ENCODE results near the gene SORCS2. TPM values are rescaled to one million over a fixed set of nuclear protein-coding genes. Genes with fewer than 3 reads are reported as not detected.

SORCS2 gene
- total RNA-seq, 1 experiment from 2014 or later = 0.15 TPM

GRCh38 chr4:7191546-7192251 lies 639 bp upstream of the SORCS2 start:
- Histone ChIP-seq H3K4me3 (ENCODE audit: low read depth in 2 of 2, low read length in 2 of 2) (0 out of 4 replicates have a peak overlapping the region, but pooled peaks of 1 of the 2 experiments have one; percentile 11), H3K27me3 (ENCODE audit: control insufficient read depth, insufficient read depth, low read length) (no peaks in the 10 kb centered on the region; the same call in 1 of the 2 replicates), H3K27ac (ENCODE audit: low read length) (no peak overlapping the region), H3K4me1 (ENCODE audit: control insufficient read depth, insufficient read depth, low read length) (no peaks in the 10 kb centered on the region), H3K9me3 (ENCODE audit: control insufficient read depth, insufficient read depth, low read depth, low read length) (no peaks in the 10 kb centered on the region), H3K36me3 (ENCODE audit: control insufficient read depth, insufficient read depth, low read length) (no peaks in the 10 kb centered on the region)
- no TSS peak for BruUV-seq (replicated peaks)
- ATAC-seq (peak; percentile 43), DNase-seq (ENCODE audit: low read depth, low spot score) (no peak)
- ChIA-PET CTCF (interaction anchor here (1.0 kb wide), 2 partner anchors 104 to 144 kb away, joined by 3 to 4 read pairs; no protein-coding TSS in a partner anchor), POLR2A (interaction anchor here (0.6 kb wide), 1 partner anchor 58 kb away, joined by 7 read pairs; no protein-coding TSS in a partner anchor)
- TF ChIP-seq, protein P1, sequence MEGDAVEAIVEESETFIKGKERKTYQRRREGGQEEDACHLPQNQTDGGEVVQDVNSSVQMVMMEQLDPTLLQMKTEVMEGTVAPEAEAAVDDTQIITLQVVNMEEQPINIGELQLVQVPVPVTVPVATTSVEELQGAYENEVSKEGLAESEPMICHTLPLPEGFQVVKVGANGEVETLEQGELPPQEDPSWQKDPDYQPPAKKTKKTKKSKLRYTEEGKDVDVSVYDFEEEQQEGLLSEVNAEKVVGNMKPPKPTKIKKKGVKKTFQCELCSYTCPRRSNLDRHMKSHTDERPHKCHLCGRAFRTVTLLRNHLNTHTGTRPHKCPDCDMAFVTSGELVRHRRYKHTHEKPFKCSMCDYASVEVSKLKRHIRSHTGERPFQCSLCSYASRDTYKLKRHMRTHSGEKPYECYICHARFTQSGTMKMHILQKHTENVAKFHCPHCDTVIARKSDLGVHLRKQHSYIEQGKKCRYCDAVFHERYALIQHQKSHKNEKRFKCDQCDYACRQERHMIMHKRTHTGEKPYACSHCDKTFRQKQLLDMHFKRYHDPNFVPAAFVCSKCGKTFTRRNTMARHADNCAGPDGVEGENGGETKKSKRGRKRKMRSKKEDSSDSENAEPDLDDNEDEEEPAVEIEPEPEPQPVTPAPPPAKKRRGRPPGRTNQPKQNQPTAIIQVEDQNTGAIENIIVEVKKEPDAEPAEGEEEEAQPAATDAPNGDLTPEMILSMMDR (IDR thresholded peaks at IDR 0.05) = no peak
- no peak for TF ChIP-seq TCF7L2 (IDR thresholded peaks at IDR 0.05; ENCODE audit: low read depth, low read length)
- no peak for TF ChIP-seq SIN3A (IDR thresholded peaks at IDR 0.05; ENCODE audit: borderline replicate concordance, insufficient read depth, low read depth, low read length)
- TF ChIP-seq REST (IDR thresholded peaks at IDR 0.05; ENCODE audit: insufficient read depth in 1 of 2, low read depth in 2 of 2, low read length in 1 of 2) = no peak
- TF ChIP-seq POLR2AphosphoS5 (IDR thresholded peaks at IDR 0.05; ENCODE audit: low read depth, low read length) = no peak
- intact Hi-C loops (cut with micrococcal nuclease; ENCODE audit: unreplicated experiment) = loop anchor here (5.0 kb wide), 1 partner anchor 106 kb away; no protein-coding TSS in a partner anchor
- in situ Hi-C loops (cut with HindIII; ENCODE audit: low pct_unique_long_range_greater_than_20kb, low sequenced_read_pairs) = no loop called here

DNA sequence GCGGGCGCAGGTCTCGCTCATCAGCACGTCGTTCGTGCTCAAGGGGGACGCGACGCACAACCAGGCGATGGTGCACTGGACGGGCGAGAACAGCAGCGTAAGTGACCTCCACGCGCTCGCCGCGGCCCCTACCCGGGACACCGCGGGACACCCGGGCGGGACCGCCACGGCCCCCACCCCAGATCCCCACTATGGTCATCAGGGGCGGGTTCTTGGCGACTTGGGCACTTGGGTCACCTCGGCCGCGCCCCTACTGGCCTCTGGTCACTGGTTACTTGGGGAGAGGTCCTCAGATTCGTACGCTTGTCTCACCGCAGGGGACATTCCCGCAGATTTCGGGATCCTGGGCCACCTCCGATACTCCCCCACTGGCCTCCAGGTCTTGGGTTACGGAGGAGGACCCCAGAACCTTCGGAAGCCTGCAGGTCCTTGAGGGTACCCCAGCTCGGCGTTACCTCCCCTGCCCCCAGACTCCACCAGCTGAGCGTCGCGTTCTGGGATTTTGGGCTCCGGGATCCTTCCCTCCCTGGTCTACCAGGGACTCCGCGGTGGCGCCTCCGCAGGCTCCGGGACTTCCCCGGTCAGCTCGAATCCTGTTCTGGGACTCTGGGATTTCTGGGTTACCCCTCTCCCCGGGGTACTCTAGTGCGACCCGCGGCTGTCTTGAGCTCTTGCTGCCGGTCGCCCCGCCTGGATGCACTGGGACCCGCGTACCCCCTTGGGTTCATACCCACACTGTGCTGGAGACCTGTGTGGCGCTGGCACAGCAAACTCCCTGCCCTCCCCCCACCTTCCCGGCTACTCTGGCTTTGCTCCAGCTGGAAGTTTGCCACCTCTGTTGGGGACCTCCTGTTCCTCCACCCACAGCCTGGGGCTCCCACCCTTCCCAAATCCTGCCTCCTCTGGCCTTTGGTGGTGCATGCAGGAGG lies 956 bp downstream of the SORCS2 start:
- CTCF ChIA-PET = interaction anchor here (0.5 kb wide), 1 partner anchor 104 kb away, joined by 6 read pairs; no protein-coding TSS in a partner anchor
- Histone ChIP-seq H3K4me3 (ENCODE audit: low read depth in 2 of 2, low read length in 2 of 2) (peak overlapping the region; percentile 19 to 20; a peak in 3 of 4 replicates), H3K27me3 (ENCODE audit: control insufficient read depth, insufficient read depth, low read length) (no peaks in the 10 kb centered on the region; the same call in 1 of the 2 replicates), H3K4me1 (ENCODE audit: control insufficient read depth, insufficient read depth, low read length) (no peaks in the 10 kb centered on the region), H3K9me3 (ENCODE audit: control insufficient read depth, insufficient read depth, low read depth, low read length) (no peaks in the 10 kb centered on the region), H3K36me3 (ENCODE audit: control insufficient read depth, insufficient read depth, low read length) (no peaks in the 10 kb centered on the region), H3K27ac (ENCODE audit: low read length) (no peak overlapping the region)
- in situ Hi-C loops (cut with HindIII; ENCODE audit: low pct_unique_long_range_greater_than_20kb, low sequenced_read_pairs) (no loop called here), intact Hi-C loops (cut with micrococcal nuclease; ENCODE audit: unreplicated experiment) (loop anchor here (5.0 kb wide), 1 partner anchor 104 kb away; no protein-coding TSS in a partner anchor)
- DNase-seq (ENCODE audit: low read depth, low spot score) (no peak), ATAC-seq (no peak)
- BruUV-seq (replicated peaks) = no TSS peak
- TF ChIP-seq SIN3A (IDR thresholded peaks at IDR 0.05; ENCODE audit: borderline replicate concordance, insufficient read depth, low read depth, low read length) (no peak), TCF7L2 (IDR thresholded peaks at IDR 0.05; ENCODE audit: low read depth, low read length) (no peak), REST (IDR thresholded peaks at IDR 0.05; ENCODE audit: insufficient read depth in 1 of 2, low read depth in 2 of 2, low read length in 1 of 2) (no peak), POLR2AphosphoS5 (IDR thresholded peaks at IDR 0.05; ENCODE audit: low read depth, low read length) (no peak)
- POLR2A ChIA-PET = interaction anchor here (0.5 kb wide), 1 partner anchor 102 kb away, joined by 4 read pairs; no protein-coding TSS in a partner anchor

Data from Panc1 (cell line).